Effector CD4-positive, alpha-beta T cell (primary cell): ENCODE measurements around the gene BRICD5.

Experiments used
- DNase-seq: peaks from one replicate; pipeline ENCODE4 v3.0.0-alpha.2; 2020

Gene BRICD5

GRCh38 chr16:2237102-2237482, 26.4 kb upstream of the BRICD5 start:
- DNase-seq, result no peak

GRCh38 chr16:2236337-2237101, 25.9 kb upstream of the BRICD5 start, which contains the start of gene DNASE1L2:
DNASE1L2 (plus strand) TSS chr16:2236444; CDS start chr16:2236817, 373 bp downstream.
- DNase-seq, result no peak

- no peak for DNase-seq
These were observed 25.2 kb upstream of the BRICD5 start for GRCh38 chr16:2235695-2236336.

GRCh38 chr16:2235234-2235651, 24.6 kb upstream of the BRICD5 start:
- no peak for DNase-seq

GRCh38 chr16:2234813-2235170, 24.1 kb upstream of the BRICD5 start:
- DNase-seq, result no peak

- DNase-seq, result no peak
These were observed 23.5 kb upstream of the BRICD5 start for GRCh38 chr16:2233872-2234812.

- no peak for DNase-seq
These were observed 22.5 kb upstream of the BRICD5 start for GRCh38 chr16:2233046-2233775.

- DNase-seq, result no peak
These were observed 21.7 kb upstream of the BRICD5 start for GRCh38 chr16:2232094-2232990.

GRCh38 chr16:2231016-2231931, 20.6 kb upstream of the BRICD5 start:
- DNase-seq, result no peak

GRCh38 chr16:2230376-2230775, 19.7 kb upstream of the BRICD5 start:
- no peak for DNase-seq

- DNase-seq, result no peak
These were observed 19.1 kb upstream of the BRICD5 start for GRCh38 chr16:2229632-2230250.

GRCh38 chr16:2229091-2229490, 18.4 kb upstream of the BRICD5 start:
- no peak for DNase-seq

GRCh38 chr16:2228161-2228824, 17.6 kb upstream of the BRICD5 start:
- no peak for DNase-seq

GRCh38 chr16:2226918-2227317, 16.3 kb upstream of the BRICD5 start:
- DNase-seq, result no peak

- DNase-seq, result no peak
These were observed 15.7 kb upstream of the BRICD5 start for GRCh38 chr16:2226245-2226793.

- DNase-seq, result no peak
These were observed 13.4 kb upstream of the BRICD5 start for GRCh38 chr16:2223942-2224486.

- peak; percentile 97 for DNase-seq
These were observed 12.7 kb upstream of the BRICD5 start, which contains the start of gene E4F1 for GRCh38 chr16:2223221-2223941. E4F1 (plus strand) TSS chr16:2223591; CDS start chr16:2223614, 23 bp downstream.

- DNase-seq, result no peak
These were observed 5.7 kb upstream of the BRICD5 start for GRCh38 chr16:2216330-2216729.
